HuH-7.5 (cell line): ENCODE results near the gene CEBPB.
"Not testable (repeated sequence)": the region's sequence is repeated elsewhere in the genome, so short reads cannot be mapped to it uniquely, and the experiment has no call there.

Experiments used
- DNase-seq: peaks from one replicate; pipeline ENCODE4 v3.0.0; 2011; ENCODE audit warnings: low spot score

The CEBPB gene

DNA sequence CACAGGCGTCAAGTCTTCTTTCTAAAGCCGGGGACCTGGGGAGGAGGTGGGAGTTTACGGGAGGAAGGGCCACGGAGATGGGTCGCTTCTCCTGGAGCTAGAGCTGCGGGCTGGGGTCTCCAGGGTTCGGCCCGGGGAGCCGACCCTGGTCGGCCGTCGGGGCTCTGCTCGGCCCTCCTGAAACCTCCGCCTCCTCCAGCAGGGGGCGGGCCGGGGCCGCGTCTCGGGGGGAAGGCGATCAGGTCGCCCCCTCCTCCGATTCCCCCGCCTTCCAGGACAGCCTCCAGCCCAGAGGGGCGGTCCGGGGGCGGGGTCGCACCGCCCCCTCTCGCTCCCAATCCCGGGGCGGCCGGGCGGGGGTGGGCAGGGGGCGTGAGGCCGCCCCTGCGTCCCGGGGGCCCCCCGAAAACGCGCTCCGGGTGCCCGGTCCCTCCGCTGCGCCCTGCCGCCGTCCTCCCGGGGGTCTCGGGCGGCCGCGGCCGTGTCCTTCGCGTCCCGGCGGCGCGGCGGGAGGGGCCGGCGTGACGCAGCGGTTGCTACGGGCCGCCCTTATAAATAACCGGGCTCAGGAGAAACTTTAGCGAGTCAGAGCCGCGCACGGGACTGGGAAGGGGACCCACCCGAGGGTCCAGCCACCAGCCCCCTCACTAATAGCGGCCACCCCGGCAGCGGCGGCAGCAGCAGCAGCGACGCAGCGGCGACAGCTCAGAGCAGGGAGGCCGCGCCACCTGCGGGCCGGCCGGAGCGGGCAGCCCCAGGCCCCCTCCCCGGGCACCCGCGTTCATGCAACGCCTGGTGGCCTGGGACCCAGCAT is at the start of gene CEBPB:
Gene CEBPB (plus strand): TSS at position 580 of the 814 bp plus-strand sequence. CDS start 204 bp downstream, at position 784.
- DNase-seq, result peak; percentile 97

DNA sequence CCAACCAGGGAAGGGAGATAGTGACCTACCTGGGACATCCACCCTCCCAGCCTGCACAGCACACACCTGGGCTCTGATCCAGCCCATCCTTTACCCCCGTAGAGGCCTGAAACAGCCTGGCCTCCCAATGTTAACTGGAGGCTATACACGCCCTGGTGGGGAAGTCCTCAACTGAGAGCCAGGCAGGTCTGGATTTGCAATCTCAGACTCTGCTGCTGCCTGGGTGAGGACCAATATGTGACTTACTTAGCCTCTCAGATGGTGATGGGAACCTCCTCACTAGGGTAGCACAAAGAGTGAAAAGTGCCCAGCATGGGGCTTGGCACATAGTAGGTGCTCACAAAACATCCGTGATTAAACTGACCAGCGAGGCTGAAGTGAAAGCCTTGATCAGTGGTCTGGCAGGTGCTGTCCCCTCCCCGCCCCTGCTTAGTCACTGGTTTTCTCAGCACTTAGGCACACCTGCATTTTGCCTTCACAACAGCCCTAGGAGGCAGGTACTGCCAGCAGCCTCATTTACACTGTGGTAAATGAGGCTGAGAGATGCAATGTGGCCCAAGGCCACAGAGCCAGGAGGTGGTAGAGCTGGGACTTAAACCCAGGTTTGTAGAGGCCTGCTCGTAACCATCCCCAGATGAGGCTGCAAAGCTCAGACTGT is 49.5 kb upstream of the CEBPB start:
- DNase-seq, result no peak

DNA sequence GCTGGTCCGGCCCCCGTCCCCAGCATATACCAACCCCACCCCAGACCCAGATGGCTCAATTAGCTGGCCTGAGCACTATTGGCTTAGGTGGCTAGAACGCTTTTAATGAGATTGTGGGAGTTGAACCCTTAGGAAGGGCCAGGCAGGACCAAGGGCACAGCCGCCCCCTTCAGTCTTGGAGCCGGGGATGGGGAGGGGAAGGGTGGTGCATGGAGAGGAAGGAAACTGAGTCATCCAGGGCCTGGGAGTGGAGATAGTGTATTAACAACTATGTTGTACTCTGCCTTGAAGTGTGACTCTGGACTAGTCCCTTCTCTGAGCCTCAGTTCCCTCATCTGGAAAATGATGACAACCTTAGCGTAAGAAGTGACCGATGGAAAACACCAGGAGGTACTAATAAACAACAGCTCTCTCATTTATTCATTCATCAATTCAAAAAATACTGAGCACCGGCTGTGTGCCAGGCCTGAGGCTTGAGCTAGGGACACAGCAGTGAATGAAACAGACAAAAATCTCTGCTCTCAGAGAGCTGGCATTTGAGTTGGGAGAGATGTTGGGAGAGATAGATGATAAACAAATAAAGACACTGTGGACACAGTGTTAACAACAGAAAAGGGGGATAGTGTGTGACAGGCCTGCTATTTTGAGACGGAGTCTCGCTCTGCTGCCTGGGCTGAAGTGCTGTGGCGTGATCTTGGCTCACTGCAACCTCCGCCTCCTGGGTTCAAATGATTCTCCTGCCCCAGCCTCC is 48.6 kb upstream of the CEBPB start:
- no peak for DNase-seq

DNA sequence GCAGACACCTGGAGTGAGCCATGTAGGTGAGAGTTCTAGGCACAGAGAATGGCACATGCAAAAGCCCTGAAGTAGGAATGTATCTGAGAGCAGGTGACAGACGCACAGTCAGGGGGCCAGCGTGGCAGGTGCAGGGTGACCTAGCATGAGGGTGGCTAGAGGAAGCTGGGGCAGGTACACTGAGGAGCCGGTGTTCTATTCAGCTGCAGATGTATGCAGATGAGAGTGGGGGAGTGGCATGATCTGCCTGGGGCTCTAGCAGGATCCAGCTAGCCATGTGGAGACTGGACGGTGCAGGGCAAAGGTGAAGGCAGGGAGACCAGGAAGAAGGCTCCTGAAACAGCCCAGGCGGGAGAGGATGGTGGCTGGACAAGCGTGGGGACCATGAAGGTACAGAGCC is 47.8 kb upstream of the CEBPB start:
- DNase-seq, result no peak

DNA sequence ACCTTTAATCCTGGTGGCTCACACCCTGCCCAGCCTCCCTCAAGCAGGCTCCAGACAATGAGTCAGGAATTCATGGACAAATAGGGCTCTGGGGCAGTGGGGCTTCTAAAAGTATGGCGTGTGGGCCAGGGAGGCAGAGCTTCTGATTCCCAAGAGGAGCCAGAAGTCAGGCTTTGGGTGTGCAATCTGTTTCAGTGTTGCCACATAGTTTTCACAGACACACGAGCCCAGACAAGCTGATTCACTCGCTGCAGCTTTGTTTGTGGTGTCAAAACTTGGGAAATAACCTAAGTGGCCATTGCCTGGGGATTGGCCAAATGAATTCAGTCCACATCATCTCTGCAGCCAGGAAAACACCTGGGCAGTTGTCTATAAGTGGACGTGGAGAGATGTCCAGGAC is 46.3 kb upstream of the CEBPB start:
- DNase-seq, result no peak

DNA sequence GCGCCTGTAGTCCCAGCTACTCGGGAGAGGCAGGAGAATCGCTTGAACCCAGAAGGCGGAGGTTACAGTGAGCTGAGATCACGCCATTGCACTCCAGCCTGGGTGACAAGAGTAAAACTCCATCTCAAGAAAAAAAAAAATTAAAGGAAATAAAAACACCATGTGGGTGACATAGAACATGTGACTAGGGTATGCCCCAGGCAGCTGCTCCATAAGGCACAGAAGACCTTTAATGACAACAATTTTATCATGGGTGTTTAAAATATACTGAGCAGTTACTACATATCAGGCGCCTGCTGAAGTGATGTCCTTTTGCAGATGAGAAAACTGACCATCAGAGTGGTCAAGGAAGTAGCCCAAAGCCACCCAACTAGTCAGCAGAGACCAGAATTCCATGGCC is 45.1 kb upstream of the CEBPB start:
- DNase-seq, result no peak

DNA sequence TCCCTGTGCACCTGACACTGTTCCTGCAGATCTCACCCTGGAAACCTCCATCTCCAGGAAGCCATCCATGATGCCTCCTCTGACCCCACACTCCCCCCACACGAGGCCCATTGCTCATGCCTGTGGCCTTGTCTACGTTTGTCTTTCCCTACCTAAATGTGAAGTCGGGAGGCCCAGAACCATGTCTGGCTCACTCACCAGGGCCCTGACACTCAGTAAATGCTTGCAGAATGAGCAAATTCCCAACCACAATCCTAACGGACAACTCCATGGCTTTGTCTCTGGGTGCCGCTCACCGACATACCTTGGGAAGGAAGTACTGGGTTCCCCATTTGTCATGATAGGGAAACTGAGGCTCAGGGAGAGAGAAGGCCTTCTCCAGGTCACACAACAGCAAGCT is 44.4 kb upstream of the CEBPB start:
- DNase-seq, result no peak

DNA sequence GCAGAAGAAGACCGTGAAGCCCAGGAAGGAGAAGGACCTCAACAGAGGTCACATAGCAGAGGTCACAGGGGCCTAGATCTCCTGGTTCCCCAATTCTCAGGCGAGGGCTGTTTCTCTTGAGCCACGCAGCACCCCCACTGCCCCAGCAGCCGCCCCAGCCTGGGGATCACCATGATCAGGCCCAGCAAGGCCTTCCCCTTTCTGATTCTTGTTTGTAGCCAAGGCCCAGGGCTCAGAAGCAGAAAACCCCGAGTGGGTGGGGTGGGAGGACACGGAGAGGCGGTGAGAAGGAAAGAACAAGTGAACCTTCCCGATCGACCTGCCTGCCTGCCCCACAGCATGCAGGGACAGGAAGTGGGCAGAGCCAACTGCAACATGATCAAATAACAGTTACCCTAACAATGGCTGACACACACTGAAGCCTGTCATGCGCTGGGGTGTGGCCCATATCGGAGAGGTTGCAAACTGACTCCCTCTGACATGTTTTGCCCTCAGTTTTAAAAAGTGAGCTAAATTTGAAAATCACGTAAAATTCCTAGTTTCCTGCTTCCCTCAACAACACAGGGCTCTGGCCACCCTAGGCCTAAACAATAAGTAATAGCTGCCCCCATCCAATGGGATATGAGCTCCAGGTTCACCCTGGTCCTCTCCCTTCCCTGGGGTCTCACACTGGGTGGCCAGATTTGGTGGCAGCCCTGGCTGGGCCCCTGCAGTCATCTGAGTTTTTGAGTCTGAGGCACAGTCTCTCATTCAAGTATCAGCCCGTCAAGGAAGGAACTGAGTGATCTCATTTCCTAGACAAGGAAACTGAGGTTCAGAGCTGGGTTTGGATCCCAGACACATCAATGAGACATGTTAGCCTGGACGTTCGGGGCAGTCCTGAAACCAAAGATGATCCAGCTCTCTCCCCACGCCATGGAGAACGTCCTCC is 43.6 kb upstream of the CEBPB start:
- no peak for DNase-seq

DNA sequence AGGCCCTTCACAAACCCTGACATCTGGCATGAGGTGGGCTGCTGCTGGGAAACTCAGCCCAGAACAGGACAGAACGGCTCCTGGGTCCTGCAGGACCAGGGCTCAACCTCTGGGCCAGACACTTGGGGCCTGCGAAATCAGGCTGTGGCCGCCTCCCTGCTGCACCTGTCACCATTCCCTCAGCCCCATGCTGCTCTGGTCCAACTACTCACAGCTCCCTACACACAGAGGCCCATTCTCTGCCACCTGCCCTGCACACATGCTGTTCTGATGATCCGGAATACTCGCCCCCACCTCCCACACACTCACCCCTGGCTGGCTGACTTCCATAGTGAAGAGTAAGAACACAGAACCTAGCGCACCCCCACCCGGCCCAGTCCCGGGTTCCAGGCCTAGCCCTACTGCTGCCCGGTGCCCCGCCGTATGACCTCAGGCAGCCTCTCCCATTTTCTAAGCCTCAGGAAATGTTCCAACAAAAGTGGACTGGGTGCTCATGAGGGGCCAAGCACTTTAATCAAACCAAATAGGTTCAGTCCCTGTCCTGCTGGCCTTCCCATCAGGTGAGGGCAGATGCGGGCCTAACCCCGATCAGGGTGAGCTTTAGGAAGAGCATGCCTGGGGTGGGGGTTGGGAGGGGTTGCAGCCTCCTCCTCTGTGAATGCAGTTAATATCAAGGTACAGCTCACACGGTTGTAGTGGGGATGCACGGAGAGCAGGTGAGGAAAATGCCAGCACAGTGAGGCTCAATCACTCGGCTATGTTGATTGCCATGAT is 41.0 kb upstream of the CEBPB start:
- DNase-seq, result no peak

DNA sequence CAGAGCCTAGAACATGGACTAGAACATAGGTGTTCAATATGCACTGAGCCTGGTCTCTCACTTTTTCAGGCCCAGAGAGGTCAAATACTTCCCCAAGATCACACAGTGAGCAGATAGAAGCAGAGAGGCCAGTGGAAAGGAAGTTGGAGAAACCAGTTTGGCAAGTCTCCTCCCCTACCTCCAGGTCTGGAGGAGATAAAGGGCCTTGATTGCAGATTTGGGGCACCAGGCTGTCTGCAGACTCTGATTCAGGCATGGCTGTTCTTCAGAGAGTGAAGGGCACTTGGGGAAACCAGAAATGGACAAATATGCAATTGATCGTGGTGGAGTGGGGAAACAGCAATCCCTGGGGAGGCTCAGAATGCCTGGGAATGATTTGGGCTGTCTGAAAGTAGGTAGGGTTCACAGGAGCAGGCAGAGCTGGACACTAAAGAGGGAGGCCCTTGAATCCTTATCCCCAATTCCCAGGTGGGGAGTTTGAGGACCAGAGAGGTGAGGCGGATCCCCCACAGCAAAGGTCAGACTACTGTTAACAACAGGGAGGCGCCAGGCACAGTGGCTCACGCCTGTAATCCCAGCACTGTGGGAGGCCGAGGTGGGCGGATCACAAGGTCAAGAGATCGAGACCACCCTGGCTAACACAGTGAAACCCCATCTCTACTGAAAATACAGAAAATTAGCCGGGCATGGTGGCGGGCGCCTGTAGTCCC is 39.4 kb upstream of the CEBPB start:
- no peak for DNase-seq

DNA sequence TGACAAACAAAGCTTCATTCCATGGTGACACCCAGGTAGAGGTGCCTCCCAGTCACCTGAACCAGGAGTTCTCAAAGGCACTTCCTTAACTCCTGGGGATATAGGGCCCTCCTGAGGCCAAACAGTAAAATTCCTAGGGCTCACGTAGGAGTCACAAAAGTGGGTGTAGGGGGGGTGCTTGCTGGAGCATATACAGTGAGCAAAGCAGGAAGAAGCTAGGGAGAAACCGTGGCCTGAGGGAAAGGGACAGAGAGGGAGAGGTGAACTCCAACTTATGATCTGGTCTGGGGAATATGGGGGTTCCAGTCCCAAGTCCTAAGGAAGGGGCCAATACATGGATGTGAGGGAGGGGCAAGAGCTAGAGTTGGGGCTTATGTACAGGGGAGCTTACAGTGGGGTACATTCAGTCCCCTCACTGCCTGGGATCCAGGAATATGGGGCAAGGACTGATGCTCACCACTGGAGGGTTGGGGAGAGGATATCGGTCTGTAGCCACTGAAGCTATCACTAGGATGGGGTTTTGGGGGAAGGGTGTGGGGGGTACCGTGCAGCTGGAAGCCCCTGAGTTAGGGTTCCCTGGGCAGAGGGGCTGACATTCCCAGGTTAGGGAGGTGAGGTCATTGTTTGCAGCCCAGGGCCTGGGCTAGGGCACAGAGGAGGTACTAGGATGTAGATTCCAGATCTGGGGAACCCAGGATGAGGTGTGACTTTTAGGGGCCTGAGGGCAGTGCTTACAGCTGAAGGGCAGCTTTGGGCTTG is 38.1 kb upstream of the CEBPB start:
- peak; percentile 62 for DNase-seq

DNA sequence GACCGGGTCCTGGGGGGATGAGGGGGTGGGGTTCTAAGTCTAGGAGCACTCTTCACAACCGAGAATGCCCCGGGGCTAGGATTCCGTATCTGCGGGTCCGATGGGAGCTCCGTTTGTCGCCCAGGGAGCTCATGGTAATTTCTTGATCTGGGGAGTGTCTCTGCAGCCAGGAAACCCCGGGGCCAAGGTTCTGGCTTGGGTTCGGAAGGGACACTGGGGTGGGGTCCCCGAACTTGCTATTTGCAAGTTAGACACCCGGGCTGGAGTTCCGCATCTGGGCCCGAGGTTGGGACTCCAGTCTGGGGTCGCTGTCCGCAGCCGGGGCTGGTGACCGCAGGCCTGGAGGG is 37.5 kb upstream of the CEBPB start:
- no peak for DNase-seq

DNA sequence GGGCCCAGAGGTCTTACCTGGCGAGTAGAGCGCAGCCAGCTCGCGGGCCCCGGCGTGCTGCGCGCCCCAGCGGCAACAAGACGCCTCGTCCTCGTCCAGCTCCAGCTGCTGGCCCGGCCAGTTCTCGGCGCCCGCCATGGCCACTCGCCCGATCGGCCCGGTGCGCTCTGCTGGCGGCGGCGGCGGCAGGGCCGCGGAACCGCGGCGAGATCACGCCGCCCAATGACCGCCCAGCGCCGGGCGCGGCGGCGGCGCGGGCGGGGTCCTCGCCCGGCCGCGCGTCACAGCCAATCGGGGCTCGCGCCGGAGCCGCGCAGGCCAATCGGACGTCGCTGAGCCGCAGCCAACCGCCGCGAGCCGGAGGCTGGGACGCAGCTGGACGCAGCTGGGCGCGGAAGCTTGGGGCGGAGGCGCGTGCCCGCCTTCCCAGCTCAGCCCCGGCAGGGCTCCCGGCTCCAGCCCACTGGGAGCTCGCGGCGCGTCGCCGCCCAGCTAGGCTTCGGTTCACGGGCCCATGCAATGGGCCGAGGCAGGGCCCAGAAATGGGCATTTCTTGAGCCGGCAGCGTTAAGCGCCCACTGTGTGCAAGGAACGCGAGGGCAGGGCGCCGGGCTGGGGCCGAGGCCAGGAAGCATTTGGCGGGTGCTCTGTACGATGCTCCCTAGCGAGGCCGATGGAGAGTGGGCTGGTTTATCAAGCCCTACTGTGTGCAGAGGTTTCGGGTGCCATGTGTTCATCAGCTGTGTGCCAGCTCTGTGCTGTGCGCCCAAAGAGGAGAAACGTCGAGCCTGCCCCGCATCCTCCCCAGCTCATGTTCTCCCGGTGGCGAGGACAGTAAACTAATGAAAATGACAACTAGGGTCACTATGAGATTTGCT is 36.9 kb upstream of the CEBPB start, which contains the start of gene PEDS1:
Gene PEDS1 (minus strand): TSS at position 224 of the 878 bp plus-strand sequence. CDS start 86 bp downstream, at position 138.
- DNase-seq, result peak; percentile 99

DNA sequence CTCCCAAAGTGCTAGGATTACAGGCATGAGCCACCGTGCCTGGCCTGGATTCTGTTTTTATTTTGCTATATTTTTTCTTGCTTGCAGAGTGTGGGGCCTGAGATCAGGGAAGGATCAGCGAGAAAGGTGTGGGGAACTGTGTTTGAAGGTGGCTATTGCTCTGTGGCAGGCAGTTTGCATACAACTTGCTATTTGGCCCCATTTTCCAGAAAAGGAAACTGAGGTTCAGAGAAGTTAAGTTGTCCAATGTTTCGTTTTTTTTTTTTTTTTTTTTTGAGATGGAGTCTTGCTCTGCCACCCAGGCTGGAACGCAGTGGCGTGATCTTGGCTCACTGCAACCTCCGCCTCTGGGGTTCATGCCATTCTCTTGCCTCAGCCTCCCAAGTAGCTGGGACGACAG is 29.1 kb upstream of the CEBPB start:
- not testable (repeated sequence) for DNase-seq

DNA sequence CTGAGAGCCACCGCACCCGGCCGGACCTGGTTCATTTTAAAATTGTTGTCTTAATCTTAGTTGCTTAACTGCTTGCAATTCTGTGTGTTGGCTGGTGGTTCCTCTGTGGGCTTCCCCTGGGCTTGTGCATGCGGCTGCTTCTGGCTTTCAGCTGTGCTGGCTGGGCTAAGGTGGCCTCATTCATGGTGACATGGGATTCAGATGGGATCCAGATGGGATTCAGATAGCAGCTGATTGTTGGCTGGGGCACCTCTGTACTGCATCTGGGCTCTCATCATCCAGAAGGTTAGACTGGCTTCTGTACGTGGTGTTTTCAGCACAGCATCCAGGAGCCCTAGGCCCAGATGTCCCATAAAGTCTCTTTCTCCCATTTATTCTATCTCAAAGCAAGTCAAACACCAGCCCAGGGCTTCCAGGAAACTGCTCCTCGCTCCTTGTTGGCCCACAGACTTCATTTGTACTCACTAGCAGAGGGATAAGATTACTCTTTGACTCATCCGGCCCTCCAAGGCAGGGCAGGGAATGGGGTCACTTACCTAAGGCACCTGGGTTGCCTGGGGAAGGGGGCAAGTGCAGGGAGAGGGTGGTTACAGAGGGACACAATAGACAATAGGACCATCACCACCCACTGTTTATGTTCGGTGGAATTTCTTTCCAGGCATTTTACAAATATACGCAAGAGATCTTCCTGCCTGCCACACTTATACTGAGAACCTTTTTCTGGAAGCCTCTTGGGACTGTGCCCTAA is 26.9 kb upstream of the CEBPB start:
- DNase-seq, result no peak

DNA sequence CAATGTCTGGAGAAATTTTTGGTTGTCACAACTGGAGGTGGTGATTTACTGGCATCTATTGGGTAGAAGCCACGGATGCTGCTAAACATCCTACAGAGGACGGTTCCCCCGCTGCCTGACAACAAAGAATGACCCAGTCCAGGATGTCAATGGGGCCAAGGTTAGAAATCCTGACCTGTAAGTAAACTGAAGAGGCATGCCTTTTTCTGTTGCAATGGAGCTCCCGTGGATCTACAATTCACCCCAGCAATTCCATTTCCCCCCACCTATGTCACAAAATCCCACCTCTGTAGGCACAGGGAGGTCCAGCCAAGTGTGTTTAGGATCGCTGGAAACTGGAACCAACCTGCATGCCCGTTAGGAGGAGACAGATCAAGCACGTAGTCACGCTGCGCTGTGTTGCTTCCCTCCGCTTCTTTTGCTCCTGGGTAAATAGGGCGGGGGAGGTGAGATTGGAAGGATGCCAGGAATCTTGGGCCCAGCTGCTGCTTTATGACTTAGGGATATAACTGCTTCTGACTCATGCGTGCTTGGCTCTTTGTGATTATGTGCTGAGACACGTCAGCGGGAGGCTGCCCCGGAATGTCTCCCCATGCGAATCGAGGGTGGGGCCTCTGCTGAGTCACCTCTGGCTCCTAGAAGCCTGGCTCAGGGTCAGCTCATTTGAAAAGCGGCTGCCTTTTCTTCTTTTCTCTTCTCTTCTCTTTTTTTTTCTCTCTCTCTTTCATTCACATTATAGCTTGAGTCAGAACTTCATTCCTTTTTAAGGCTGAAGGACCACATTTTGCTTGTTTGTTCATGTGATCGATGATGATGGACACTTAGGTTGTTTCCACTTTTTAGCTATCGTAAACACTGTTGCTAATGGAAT is 24.7 kb upstream of the CEBPB start:
- peak; percentile 95 for DNase-seq

DNA sequence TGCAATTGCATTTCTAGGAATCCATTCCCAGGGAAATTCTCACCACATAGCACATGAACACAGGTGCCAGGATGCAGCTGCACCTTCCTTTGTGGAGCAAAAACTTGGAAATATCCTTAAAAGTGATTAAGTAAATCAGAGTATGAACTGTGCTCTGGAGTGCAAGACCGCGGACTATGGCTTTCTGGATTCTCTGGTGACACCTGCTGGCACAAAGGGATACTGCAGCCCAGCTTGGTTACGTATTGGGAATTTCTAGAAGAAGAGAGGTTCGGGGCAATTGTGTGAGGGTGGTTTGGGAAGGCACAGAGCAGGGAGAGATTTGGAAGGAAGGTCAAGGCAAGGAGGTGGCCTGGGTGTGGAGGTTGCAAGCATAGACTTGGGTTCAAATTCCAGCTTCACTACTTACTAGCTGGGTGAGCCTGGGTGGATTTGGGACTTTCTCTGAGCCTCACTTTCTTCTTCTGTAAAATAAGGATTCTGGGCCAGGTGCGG is 21.3 kb upstream of the CEBPB start:
- DNase-seq, result no peak
